ENCODE results near the gene GRIFIN.

The GRIFIN gene, protein sequence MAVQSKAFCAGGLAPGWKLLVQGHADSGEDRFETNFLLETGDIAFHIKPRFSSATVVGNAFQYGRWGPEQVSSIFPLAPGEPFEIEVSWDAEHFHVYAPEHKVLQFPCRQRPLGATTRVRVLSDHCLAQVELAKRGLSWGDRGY

GRCh38 chr7:2476298-2476697 is at the start of gene GRIFIN:
TSS of gene GRIFIN (minus strand) at chr7:2476398. CDS start at chr7:2476383, 15 bp downstream.
- no peak for DNase-seq

GRCh38 chr7:2524808-2525657 is 48.8 kb upstream of the GRIFIN start:
- DNase-seq, result peak; percentile 29 to 30

DNA sequence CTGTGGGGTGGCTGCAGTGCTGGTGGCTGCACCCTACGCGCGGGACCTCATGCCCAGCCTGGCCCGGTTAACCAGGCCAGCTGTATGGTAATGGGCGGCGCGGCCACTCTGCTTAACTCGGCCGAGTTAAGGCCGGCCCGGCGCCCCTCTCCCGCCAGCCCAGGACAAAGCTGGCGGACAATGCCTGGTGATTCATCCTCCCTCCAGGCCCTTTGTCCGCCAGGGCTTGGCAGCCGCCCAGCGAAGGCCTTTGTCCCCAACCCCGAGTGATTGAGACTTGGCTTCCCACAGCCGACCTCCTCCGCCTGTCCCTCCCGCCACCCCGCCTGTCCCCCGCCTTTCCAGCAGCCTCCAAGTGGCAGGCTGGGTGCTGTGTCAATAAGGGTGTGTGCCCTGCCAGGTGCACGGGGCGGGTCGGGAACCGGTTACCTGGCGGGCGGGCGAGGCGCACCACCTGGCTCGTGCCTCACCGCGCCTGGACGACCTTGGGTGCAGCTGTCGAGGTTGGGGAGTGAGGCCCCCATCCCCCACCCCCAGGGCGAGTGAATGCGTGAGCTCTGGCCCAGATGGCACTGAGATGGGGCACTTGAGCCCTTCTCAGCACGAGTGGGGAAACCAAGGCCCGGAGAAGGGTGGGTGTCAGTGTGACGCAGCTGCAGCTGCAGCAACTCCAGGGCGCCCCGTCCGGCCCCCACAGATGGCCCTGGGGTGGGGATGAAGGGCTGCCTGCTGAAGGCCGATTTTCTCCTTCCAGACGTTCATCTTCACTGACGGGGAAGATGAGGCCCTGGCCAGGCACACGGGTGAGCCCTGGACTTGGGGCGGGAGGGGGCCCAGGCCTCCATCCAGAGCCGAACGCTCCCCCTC is 48.0 kb upstream of the GRIFIN start:
- DNase-seq, result peak; percentile 97 to 99

- DNase-seq, result peak; percentile 91 to 93
Observed at GRCh38 chr7:2523461-2523936, 47.3 kb upstream of the GRIFIN start.

DNA sequence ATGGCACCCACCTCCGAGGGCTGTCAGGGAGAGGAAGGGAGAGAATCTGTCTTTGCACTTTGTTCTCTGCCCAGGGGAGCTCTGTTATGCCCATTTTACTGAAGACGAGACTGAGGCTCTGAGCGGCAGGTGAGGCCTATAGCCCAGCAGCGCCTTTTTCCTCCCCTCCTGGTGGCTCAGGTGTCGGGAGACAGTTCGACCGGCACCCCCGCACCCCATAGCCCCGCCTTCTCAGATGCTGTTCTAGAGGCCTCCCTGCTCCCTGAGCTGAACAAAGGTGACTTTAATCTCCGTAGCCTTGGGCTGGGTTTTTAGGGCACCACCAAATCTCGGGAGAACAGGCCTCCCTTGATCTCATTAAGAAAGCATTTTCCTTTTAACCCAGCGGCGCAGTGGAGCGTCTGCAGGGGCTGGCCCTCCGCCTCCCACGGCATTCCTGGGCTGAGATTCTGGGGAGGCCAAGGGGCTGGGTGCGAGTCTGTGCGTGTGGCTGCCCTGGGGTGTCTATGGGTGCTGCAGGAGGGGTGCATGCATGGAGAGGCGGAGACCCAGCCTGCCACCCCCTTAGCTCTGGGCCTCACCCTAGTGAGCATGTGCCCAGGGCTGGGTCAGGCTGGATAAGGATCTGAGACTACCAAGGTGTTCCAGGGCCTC is 46.7 kb upstream of the GRIFIN start:
- peak; percentile 57 to 70 for DNase-seq

- DNase-seq, result peak in 1 of 2 experiments; percentile 72
Observed at GRCh38 chr7:2521952-2522591, 45.9 kb upstream of the GRIFIN start.

- peak in 1 of 2 experiments; percentile 21 for DNase-seq
Observed at GRCh38 chr7:2521341-2521745, 45.1 kb upstream of the GRIFIN start.

DNA sequence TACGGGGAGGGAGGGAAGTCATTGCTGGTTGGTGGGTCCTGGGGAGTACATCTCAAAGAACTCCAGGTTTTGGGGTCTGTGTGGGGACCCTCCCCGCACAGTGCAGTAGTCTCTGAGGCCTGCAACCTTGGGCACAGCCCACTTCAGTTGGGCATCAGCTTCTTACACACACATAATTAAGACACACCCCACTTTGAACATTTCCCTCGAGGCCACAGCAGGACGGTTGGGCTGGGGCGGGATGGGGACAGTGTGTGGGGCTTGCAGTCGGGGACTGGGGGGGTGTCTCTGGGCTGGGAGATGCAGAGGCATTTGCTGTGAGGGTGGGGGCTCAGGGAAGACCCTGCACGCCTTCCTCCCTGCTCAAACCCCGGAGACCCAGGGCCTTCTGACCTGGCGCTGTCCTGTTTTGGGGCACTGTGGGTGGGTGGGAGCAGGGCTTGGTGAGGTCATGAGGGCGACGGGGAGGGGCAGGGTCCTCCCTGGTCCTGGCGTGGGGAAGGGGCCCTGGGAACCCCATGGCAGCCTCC is 44.6 kb upstream of the GRIFIN start:
- DNase-seq, result no peak

DNA sequence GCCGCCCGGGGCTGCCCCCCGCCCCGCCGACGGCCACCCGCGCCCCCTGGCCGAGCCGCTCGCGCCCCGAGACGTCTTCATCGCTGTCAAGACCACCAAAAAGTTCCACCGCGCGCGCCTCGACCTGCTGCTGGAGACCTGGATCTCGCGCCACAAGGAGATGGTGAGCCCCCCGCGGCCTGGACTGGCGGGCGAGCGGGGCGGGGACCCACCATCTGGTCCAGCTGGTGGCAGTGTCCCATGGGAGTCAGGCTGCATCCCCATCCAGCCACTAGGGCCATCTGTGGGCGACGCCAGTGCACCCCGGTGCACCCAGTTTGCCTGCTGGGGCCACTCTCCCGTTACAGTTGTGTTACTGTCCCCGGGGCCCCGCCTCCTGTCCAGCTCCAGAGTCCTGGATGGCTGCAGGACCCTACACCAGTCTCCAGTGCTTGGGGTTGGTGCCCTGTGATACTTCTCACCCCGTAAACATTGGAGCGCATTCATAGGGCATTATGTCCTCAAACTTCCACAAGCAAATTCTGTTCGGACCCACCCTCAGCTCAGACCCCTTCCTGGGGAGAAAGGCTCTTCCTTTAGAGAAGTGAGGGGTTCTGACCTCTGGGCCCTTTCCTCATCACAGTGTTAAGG is 44.0 kb upstream of the GRIFIN start:
- DNase-seq, result peak in 1 of 2 experiments; percentile 54

DNA sequence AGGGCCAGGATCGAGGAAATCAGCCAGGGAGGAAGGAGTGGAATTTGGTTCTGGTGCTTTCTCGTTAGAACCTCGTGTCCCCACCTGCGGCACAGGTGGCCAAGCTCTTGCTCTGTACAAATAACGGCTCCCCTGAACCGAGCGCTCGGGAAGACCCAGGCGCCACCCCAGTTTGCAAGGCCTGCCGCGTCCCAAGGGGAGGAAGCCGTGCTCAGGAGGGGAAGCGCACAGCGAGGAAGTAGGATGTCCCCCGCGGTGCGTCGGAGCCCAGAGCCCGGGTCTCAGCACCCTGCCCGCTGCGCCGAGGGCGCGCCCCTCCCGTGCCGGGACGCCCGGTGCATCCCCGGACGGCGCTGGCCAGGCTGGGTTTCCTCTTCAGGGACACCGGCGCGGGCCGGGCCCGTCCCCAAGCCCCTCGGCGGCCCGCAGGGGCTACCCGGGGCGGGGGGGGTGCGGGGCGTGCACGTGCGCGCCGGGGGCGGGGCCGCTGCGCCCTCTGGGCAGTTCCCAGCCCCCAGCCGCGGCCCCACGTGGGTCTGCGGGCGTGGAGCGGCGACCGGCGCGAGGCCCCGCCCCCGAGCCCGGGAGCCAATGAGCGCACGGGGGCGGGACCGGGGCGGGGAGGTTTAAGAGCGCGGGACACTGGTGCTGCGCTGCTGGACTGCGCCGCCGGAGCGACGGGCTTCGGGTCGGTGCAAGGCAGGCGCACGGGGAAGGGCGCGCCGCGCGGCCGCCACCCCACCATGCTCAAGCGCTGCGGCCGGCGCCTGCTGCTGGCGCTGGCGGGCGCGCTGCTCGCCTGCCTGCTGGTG is 43.1 kb upstream of the GRIFIN start, which contains the start of gene LFNG:
Gene LFNG, plus strand, starts transcription at position 656 of the 812 bp plus-strand sequence. Its CDS starts 88 bp downstream, at position 744.
- DNase-seq, result peak; percentile 93 to 95

DNA sequence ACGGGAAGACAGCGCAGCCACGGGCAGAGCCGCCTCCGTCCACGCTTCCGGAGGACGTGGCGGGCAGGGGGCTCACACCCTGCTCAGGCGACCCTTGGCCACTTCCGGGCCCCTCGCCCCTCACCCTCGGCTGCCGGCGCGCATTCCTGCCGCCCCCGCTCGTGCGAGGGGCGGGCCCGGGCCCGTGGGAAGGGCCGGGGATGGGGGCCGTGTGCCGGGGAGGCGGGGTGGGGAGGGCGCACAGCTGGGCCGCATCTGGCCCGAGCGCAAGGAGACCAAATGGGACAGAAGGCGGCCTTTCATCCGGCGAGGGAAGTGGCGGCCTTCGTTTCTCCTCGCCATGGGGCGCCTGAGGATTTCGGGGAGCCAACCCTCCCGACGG is 42.5 kb upstream of the GRIFIN start:
- DNase-seq, result no peak

GRCh38 chr7:2517678-2518507 is 41.7 kb upstream of the GRIFIN start:
- DNase-seq, result peak in 1 of 2 experiments; percentile 20

DNA sequence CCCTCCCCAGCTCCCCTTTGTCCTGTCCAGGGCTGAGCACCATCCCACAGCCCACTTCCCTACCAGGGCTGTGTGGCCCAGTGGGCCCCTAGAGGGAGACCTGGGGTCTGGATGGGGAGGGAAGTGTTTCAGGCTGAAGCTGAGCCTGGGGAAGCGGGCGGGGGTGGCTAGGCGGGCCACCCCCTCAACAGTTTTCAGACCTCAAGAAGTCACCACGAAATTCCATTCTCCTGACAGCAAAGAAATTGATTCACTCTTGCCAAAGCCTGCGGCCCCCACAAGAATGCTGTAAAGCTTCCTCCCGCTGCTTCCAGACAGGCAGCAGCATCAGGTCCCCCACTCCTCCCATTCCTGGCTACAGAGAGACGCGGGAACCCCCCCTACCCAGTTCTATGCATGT is 40.8 kb upstream of the GRIFIN start:
- DNase-seq, result no peak

GRCh38 chr7:2516194-2516555 is 40.0 kb upstream of the GRIFIN start:
- no peak for DNase-seq

DNA sequence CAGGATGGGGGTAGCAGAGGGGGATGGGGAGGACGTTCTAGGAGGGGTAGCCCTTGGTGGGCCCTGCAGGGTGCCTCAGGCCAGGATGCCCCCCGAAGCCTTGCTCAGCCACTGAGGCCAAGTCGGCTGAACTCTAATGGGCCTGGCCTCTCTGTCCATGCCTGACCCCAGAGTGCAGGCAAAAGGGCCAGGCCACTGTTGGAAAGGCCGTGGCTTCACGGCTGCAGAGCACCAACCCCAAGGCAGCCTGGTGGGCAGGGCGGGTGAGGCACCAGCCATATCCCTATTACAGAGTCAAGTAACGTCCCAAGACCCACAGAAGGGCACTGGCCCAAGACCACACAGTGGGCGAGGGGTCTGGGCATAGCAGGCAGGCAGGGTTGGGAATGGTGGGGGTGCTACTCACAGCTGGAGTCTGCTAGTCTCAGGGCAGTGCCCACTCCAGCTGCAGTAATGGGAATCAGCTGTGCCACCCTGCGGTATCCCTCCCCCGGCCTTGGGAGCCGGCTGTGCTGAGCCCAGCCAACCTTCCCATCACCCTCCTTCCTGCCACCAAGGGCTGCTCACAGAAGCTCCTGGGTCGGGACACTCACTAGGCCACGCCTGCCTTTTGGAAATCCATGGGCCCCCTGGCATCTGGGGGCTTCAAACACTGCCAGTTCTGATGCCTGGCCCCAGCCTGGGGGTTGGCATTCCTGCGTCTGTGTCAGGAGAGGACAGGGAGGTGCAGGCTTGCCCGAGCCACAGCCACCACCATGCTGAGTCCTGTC is 39.4 kb upstream of the GRIFIN start:
- no peak for DNase-seq

GRCh38 chr7:2514473-2515423 is 38.5 kb upstream of the GRIFIN start:
- no peak for DNase-seq

- DNase-seq, result no peak
Observed at GRCh38 chr7:2513702-2514101, 37.5 kb upstream of the GRIFIN start.

DNA sequence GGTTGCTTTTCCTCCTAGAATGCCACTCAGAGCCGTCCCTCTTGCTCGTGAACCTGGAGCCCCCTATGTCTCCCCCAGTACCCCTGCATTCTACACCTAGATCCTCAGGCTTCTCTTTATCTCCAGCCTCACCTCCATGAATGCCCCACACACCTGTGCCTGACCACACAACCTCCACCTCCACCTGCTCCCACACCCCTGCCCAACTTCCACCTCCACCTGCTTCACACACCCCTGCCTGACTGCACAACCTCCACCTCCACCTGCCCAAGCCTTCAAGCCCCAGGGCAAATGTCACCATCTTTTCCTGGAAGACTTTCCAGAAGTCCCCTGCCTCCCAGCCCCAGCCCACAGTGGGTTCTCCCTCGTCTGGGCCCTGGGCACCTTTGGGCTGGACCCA is 36.5 kb upstream of the GRIFIN start:
- no peak for DNase-seq
